CD4-positive, alpha-beta T cell treated with Interleukin-2 at 100 ng/mL for 4 hours (primary cell): Measurements from ENCODE around the gene GRIA4.

Experiments used
- DNase-seq: peaks from one replicate; pipeline ENCODE4 v3.0.0-alpha.2; 2020; ENCODE audit warnings: low spot score

Gene GRIA4

GRCh38 chr11:105609832-105610781 is at the start of gene GRIA4:
Gene GRIA4 (plus strand): TSS chr11:105610073. CDS start chr11:105610998, 925 bp downstream.
- DNase-seq = no peak

GRCh38 chr11:105573091-105573490 is 36.8 kb upstream of the GRIA4 start:
- no peak for DNase-seq

- no peak for DNase-seq
Observed at GRCh38 chr11:105574974-105575373, 34.9 kb upstream of the GRIA4 start.

GRCh38 chr11:105577641-105578040 is 32.2 kb upstream of the GRIA4 start:
- DNase-seq = no peak

- DNase-seq = no peak
Observed at GRCh38 chr11:105579111-105579510, 30.8 kb upstream of the GRIA4 start.

- DNase-seq = no peak
Observed at GRCh38 chr11:105582497-105582896, 27.4 kb upstream of the GRIA4 start.

- DNase-seq = no peak
Observed at GRCh38 chr11:105588001-105588400, 21.9 kb upstream of the GRIA4 start.

- DNase-seq = no peak
Observed at GRCh38 chr11:105589346-105589745, 20.5 kb upstream of the GRIA4 start.

- no peak for DNase-seq
Observed at GRCh38 chr11:105592035-105592434, 17.8 kb upstream of the GRIA4 start.

GRCh38 chr11:105598371-105598770 is 11.5 kb upstream of the GRIA4 start:
- DNase-seq = no peak

GRCh38 chr11:105603156-105603555 is 6.7 kb upstream of the GRIA4 start:
- no peak for DNase-seq

GRCh38 chr11:105609341-105609781 is 512 bp upstream of the GRIA4 start:
- no peak for DNase-seq

- DNase-seq = no peak
Observed at GRCh38 chr11:105610871-105611571, 1.1 kb downstream of the GRIA4 start.

GRCh38 chr11:105611572-105612441 is 1.9 kb downstream of the GRIA4 start:
- no peak for DNase-seq

- no peak for DNase-seq
Observed at GRCh38 chr11:105612771-105613170, 2.9 kb downstream of the GRIA4 start.

- no peak for DNase-seq
Observed at GRCh38 chr11:105613183-105613582, 3.3 kb downstream of the GRIA4 start.

GRCh38 chr11:105618343-105618955 is 8.6 kb downstream of the GRIA4 start:
- no peak for DNase-seq

GRCh38 chr11:105619556-105619955 is 9.7 kb downstream of the GRIA4 start:
- no peak for DNase-seq

GRCh38 chr11:105622016-105622415 is 12.1 kb downstream of the GRIA4 start:
- DNase-seq = no peak

GRCh38 chr11:105632316-105632715 is 22.4 kb downstream of the GRIA4 start:
- no peak for DNase-seq

- DNase-seq = no peak
Observed at GRCh38 chr11:105635466-105635865, 25.6 kb downstream of the GRIA4 start.

- DNase-seq = no peak
Observed at GRCh38 chr11:105636496-105636895, 26.6 kb downstream of the GRIA4 start.
